Activated CD4-positive, alpha-beta T cell treated with anti-CD3 and anti-CD28 coated beads, Interleukin-2, amount 10 ng/mL, durations not matched to agents 24 days and 14 days (primary cell): ENCODE results near the gene BRD3. TPM values are rescaled to one million over a fixed set of nuclear protein-coding genes. Genes with fewer than 3 reads are reported as not detected.

Experiments
- DNase-seq: peaks from one replicate; pipeline ENCODE4 v3.0.0; 2022
- H3K27ac Mint-ChIP-seq: one replicate; pipeline ENCODE4 v1.8.0; 2022; ENCODE audit warnings: mild to moderate bottlenecking, mixed read lengths
- H3K27me3 Mint-ChIP-seq: one replicate; pipeline ENCODE4 v1.8.0; 2022; ENCODE audit warnings: mixed read lengths
- H3K36me3 Mint-ChIP-seq: one replicate; pipeline ENCODE4 v1.8.0; 2022; ENCODE audit warnings: low read depth, mild to moderate bottlenecking, mixed read lengths
- H3K4me1 Mint-ChIP-seq: one replicate; pipeline ENCODE4 v1.8.0; 2021; ENCODE audit warnings: mixed read lengths
- H3K4me3 Mint-ChIP-seq: one replicate; pipeline ENCODE4 v1.8.0; 2022; ENCODE audit warnings: mild to moderate bottlenecking, moderate library complexity, mixed read lengths
- H3K9me3 Mint-ChIP-seq: one replicate; pipeline ENCODE4 v1.8.0; 2021; ENCODE audit warnings: mixed read lengths
- intact Hi-C: fragments of 100-400 bp; cut with micrococcal nuclease; formaldehyde crosslinking; loops from one replicate; pipeline ENCODE4 v1.15.1; 2023
- total RNA-seq: library from RNA; stranded (reverse); gene quantifications from 2 replicates; pipeline ENCODE4 v1.2.3, GENCODE V29; 2022

Gene BRD3
- total RNA-seq, 1 donor from 2014 or later = 32.3 TPM

GRCh38 chr9:134062461-134063087 is 5.3 kb downstream of the BRD3 start:
- H3K4me1 Mint-ChIP-seq = peaks cover 25% of the 10 kb centered on the region
- H3K9me3 Mint-ChIP-seq = no peaks in the 10 kb centered on the region
- H3K4me3 Mint-ChIP-seq = no peak overlapping the region
- H3K27ac Mint-ChIP-seq = no peak overlapping the region
- DNase-seq = no peak
- intact Hi-C loops = no loop called here
- H3K36me3 Mint-ChIP-seq = peaks cover 2% of the 10 kb centered on the region
- H3K27me3 Mint-ChIP-seq = no peaks in the 10 kb centered on the region

- intact Hi-C loops = no loop called here
- H3K27ac Mint-ChIP-seq = no peak overlapping the region
- H3K4me3 Mint-ChIP-seq = no peak overlapping the region
- H3K9me3 Mint-ChIP-seq = no peaks in the 10 kb centered on the region
- H3K36me3 Mint-ChIP-seq = peaks cover 2% of the 10 kb centered on the region
- no peak for DNase-seq
- no peaks in the 10 kb centered on the region for H3K27me3 Mint-ChIP-seq
- peaks cover 25% of the 10 kb centered on the region for H3K4me1 Mint-ChIP-seq
These were observed 6.0 kb downstream of the BRD3 start for GRCh38 chr9:134061688-134062371.

- Mint-ChIP-seq H3K27me3 (no peaks in the 10 kb centered on the region), H3K27ac (no peak overlapping the region), H3K4me1 (peaks cover 21% of the 10 kb centered on the region), H3K9me3 (no peaks in the 10 kb centered on the region), H3K36me3 (peaks cover 2% of the 10 kb centered on the region), H3K4me3 (no peak overlapping the region)
- intact Hi-C loops = no loop called here
- DNase-seq = no peak
These were observed 6.7 kb downstream of the BRD3 start for GRCh38 chr9:134061019-134061687.

DNA sequence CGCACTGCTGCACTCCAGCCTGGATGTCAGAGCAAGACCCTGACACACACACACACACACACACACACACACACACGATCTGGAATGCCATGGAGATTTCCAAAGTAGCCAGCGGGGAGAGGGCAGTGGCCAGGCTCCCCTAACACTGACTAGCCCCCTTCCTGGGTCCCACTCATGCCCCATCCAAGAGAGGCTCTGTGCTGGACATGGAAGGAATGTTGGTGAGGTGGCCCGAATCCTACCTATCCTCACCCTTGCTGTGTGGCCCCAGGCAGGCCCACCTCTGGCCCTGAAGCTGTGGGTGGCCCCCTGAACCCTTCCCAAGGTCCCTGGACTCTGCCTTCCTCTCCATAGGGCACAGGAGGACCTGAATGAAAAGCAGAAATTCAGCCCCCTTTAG is 7.3 kb downstream of the BRD3 start:
- H3K4me1 Mint-ChIP-seq = peaks cover 15% of the 10 kb centered on the region
- H3K4me3 Mint-ChIP-seq = no peak overlapping the region
- H3K36me3 Mint-ChIP-seq = peaks cover 2% of the 10 kb centered on the region
- no peaks in the 10 kb centered on the region for H3K27me3 Mint-ChIP-seq
- H3K9me3 Mint-ChIP-seq = no peaks in the 10 kb centered on the region
- intact Hi-C loops = no loop called here
- no peak overlapping the region for H3K27ac Mint-ChIP-seq
- DNase-seq = no peak

DNA sequence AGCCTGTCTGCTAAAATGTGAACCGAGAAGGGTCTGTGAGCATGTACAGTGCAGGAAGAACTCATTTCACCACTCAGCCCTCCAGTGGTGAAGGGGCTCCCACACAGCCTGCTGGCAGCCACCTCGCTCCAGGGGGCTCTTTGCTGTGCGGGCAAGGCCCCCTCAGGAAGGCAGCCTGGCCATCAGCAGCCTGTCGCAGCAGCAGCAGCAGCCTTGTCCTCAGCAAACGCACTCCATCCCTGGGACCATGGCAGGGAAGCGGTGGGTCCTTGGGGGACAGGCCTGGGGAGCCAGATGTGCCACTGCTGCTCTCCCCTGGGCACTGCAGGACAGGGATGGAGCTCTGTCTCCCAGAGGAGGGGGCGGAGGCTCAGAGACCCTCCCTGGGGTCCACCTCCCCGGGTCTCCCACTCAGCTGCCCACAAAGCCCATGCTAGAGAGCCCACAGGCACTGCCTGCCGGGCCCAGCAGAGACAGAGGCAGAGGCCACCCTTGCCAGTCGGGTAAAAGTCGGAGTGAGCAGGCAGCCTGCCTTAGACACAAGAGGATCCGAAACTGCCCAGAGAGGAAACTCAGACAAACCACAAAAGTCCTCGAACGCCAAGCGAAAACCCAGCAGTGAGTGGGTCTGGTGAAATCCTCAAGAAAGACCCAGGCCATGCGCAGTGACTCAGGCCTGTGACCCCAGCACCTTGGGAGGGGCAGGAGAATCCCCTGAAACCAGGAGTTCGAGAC is 8.0 kb downstream of the BRD3 start:
- H3K27ac Mint-ChIP-seq = no peak overlapping the region
- no peaks in the 10 kb centered on the region for H3K27me3 Mint-ChIP-seq
- H3K4me3 Mint-ChIP-seq = no peak overlapping the region
- peaks cover 10% of the 10 kb centered on the region for H3K4me1 Mint-ChIP-seq
- peaks cover 2% of the 10 kb centered on the region for H3K36me3 Mint-ChIP-seq
- no peak for DNase-seq
- intact Hi-C loops = no loop called here
- no peaks in the 10 kb centered on the region for H3K9me3 Mint-ChIP-seq

DNA sequence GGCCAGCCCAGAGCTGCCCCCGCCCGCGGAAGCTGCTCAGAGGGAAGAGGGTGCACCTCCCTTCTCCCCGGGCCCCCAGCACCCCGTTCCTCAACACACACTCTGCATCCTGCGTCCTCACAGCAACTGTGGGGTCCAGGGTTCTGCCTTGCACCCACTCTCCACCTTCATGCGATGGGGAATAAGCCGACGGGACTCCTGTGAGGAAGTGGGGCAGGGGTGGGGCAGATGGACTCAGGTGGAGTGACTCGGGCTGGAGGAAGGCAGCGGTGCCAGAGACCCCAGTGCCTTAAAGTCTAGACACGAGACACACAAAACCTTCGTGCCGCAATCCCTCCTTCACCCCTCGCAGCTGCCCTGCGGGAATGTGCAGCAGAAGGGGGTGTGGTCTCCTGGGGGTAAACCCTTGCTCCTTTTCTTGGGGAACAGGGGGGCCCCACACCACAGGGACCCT is 8.6 kb downstream of the BRD3 start:
- Mint-ChIP-seq H3K27me3 (no peaks in the 10 kb centered on the region), H3K27ac (no peak overlapping the region), H3K9me3 (no peaks in the 10 kb centered on the region), H3K4me3 (no peak overlapping the region), H3K4me1 (peaks cover 10% of the 10 kb centered on the region), H3K36me3 (peaks cover 2% of the 10 kb centered on the region)
- DNase-seq = no peak
- intact Hi-C loops = no loop called here

- Mint-ChIP-seq H3K9me3 (no peaks in the 10 kb centered on the region), H3K27me3 (no peaks in the 10 kb centered on the region), H3K36me3 (peaks cover 2% of the 10 kb centered on the region), H3K27ac (no peak overlapping the region), H3K4me3 (no peak overlapping the region), H3K4me1 (peaks cover 10% of the 10 kb centered on the region)
- DNase-seq = no peak
- intact Hi-C loops = no loop called here
These were observed 9.1 kb downstream of the BRD3 start for GRCh38 chr9:134058716-134059115.

DNA sequence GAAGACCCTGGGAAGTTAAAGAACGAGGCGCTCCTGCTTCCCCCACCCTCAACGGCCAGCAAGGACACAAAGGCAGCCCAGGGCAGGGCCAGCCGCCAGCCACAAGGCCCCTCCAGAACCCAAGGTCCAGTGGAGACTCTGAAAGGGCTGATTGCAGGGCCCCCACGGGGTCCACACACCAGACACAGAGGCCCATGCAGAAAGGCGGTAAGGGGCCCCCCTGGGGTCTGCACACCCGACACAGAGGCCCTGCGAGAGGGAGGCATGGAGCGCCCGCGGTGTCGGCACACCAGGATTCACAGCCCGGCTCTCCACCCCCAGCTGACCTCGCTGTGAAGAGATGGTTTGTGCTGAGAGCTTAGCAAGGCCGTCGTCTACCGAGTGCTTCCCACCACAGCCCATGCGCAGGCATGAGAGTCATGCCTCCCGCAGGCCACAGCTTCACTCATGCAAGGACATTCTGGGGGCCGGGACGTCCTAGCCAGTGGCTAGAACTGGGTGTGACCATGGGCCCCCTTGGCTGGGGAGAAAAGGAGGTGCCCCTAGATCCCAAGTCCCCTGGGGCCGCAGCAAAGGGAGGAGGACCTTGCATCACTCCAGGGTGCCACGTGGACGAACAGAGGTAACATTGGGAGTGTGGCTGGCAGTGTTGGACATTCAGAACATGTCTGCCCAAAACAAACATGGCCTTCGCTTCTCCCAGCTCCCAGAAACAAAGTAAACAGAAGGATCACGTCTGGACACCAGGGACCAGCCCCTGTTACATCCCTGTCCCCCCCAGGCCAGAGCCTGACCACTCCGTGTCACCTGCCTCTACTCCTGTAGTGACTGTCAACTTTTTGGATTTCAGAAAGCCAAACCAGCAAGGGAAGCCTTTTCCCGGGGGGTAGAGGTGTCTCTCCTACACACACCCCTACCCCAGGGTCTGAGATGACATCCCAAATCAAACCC is 9.8 kb downstream of the BRD3 start:
- Mint-ChIP-seq H3K36me3 (no peaks in the 10 kb centered on the region), H3K9me3 (no peaks in the 10 kb centered on the region), H3K4me1 (peaks cover 8% of the 10 kb centered on the region), H3K4me3 (no peak overlapping the region), H3K27me3 (no peaks in the 10 kb centered on the region), H3K27ac (no peak overlapping the region)
- DNase-seq = no peak
- intact Hi-C loops = no loop called here

DNA sequence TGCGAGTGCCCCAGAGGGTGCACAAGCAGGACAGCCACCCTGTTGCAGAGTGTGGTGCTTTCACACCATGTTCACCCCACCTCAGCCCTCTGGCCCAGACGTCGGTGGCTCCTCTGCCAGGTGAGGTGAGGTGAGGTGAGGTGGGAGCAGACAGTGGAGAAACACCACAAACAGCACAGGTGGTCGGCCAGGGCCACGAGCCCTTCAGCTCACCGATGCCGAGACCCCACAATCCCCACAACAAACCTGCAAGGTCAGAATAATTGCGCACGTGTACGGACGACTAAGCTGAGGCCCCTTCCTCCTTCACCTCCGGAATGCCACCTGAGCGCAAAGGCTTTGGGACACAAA is 10.5 kb downstream of the BRD3 start:
- no peak for DNase-seq

DNA sequence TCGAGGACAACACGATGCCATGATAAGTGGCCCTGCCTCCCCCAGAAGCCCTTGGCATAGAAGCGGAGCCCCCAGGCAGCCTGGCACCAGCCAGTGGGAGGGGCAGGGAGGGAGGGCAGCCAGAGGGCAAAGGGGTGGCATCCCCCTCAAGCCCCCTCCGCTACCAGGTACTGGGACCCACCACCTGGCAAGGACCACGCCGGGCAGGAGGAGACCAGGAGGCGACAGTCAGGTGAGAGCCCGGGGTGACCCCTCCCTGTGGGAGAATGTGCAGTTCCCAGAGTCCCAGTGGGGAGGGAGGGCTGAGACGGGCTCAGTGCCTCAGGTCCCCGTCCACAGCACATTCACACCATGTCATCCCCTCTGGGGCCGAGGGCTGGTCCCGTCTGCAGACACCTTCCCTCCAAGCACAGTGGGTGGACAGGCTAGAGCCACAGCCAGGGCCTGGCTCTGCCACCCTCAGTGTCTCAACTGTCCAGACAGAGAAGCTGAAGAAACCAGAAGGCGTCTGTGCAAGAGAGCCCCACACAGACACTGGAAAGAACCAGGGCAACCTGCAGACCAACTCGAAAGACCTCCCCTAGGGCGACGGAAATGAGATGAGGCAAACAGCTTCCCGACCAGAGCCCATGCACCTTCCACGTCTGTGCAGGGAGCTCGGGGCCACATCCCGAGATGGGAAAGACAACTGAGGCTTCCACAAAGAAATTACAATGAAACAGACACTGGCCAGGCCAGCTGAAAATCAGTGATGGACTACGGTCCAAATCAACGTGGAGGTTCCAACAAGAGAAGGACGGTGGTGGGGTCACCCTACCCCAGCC is 11.1 kb downstream of the BRD3 start:
- Mint-ChIP-seq H3K27ac (no peak overlapping the region), H3K36me3 (peaks cover under 1% of the 10 kb centered on the region), H3K4me3 (no peak overlapping the region), H3K27me3 (no peaks in the 10 kb centered on the region), H3K4me1 (peaks cover 8% of the 10 kb centered on the region), H3K9me3 (no peaks in the 10 kb centered on the region)
- no peak for DNase-seq
- intact Hi-C loops = no loop called here

More for the DNA sequence above, 10.5 kb downstream of the BRD3 start:
- Mint-ChIP-seq H3K4me3 (no peak overlapping the region), H3K27me3 (no peaks in the 10 kb centered on the region), H3K36me3 (no peaks in the 10 kb centered on the region), H3K4me1 (peaks cover 8% of the 10 kb centered on the region), H3K27ac (no peak overlapping the region), H3K9me3 (no peaks in the 10 kb centered on the region)
- intact Hi-C loops = no loop called here

- peaks cover 6% of the 10 kb centered on the region for H3K36me3 Mint-ChIP-seq
- H3K4me1 Mint-ChIP-seq = peaks cover 7% of the 10 kb centered on the region
- H3K4me3 Mint-ChIP-seq = no peak overlapping the region
- DNase-seq = no peak
- no peaks in the 10 kb centered on the region for H3K27me3 Mint-ChIP-seq
- no peak overlapping the region for H3K27ac Mint-ChIP-seq
- intact Hi-C loops = no loop called here
- no peaks in the 10 kb centered on the region for H3K9me3 Mint-ChIP-seq
These were observed 11.8 kb downstream of the BRD3 start for GRCh38 chr9:134055981-134056461.

DNA sequence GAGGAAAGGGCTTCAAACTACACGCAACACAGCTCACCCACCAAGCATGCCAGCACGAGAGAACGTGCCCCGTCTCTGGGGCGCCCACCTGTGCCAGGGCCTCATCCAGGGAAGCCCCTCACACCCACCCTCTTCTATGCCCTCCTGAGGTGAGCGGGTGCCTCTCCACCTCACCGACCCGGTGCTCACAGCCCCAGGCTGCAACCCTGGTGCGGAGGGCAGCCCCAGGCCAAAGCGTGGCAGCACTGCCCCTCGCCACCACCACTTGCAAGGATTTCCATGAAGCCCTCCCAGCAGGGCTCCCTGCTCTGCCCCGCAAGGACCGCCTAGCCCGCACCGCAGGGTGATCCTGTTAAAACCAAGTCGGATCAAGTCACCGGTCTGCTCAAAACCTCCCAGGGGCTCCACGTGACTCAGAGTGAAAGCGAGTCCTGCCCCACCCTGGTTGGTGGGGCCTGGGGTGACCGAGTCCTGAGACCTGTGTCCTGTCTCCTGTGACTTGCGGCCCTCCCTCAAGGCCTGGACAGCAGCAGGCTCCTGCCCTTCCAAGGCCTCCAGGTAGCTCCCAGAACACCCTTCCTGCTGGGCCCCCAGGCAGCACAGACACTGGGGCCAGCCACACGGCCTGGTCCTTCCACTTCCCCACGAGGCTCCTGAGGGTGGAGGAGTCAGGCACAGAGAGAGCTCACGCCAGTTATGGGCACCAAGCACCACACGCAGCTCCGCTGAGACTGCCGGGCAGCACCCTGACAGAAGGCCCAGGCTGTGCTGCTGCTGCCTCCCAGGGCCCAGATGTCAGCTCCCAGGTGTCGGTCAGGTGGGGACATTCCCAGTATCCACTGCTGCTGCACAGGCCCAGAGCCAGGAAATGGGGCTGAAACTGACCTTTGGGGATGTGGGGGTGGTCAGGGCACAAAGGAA is 12.7 kb downstream of the BRD3 start:
- H3K27ac Mint-ChIP-seq = no peak overlapping the region
- H3K36me3 Mint-ChIP-seq = peaks cover 7% of the 10 kb centered on the region
- no peaks in the 10 kb centered on the region for H3K27me3 Mint-ChIP-seq
- intact Hi-C loops = no loop called here
- H3K4me1 Mint-ChIP-seq = peaks cover 3% of the 10 kb centered on the region
- H3K9me3 Mint-ChIP-seq = no peaks in the 10 kb centered on the region
- H3K4me3 Mint-ChIP-seq = no peak overlapping the region
- DNase-seq = no peak
